ENCODE data around the gene GFOD2.

- no peak for TF ChIP-seq PPARA (CRISPR knock-in tag; IDR thresholded peaks at IDR 0.05; ENCODE audit: borderline replicate concordance)
- TF ChIP-seq PATZ1 (CRISPR knock-in tag; IDR thresholded peaks at IDR 0.05; ENCODE audit: borderline replicate concordance) = no peak
- TF ChIP-seq ISL1 (CRISPR knock-in tag; IDR thresholded peaks at IDR 0.05) = no peak
- no peak for TF ChIP-seq ARNTL (CRISPR knock-in tag; IDR thresholded peaks at IDR 0.05; ENCODE audit: borderline replicate concordance, low read depth)
These were observed 35.3 kb downstream of the GFOD2 start for GRCh38 chr16:67683767-67684166.

Measured in SK-N-SH treated with all-trans-retinoic acid at 6 μM for 48 hours (cell line).